GM23338 (cell line): ENCODE data around the gene PRDM1. TPM values are rescaled to one million over a fixed set of nuclear protein-coding genes. Genes with fewer than 3 reads are reported as not detected.

Experiments
- ATAC-seq: fragments of 200-7000 bp; cut with Tn5 transposase; 3 replicates; pipeline ENCODE4 v1.9.1; 2020
- DNase-seq: peaks from one replicate; pipeline ENCODE4 v3.0.0-alpha.2; 2015; ENCODE audit warnings: low spot score
- H2AFZ ChIP-seq: fragments of 200-600 bp; sonication (generic); 2 replicates; pipeline ENCODE4 v1.8.0; 2016; ENCODE audit warnings: antibody characterized with exemption, mild to moderate bottlenecking, moderate library complexity
- H3F3A ChIP-seq: fragments of 200-600 bp; sonication (generic); replicated peaks from 2 replicates; pipeline ENCODE4 v1.8.0; 2017; ENCODE audit warnings: antibody characterized with exemption, mixed run types, low read depth
- H3K27ac ChIP-seq: fragments of 200-600 bp; sonication (generic); 2 replicates; pipeline ENCODE4 v1.6.1; 2016; ENCODE audit warnings: low read depth
- H3K27me3 ChIP-seq: fragments of 200-600 bp; sonication (generic); 2 replicates; pipeline ENCODE4 v1.8.0; 2016; ENCODE audit warnings: mild to moderate bottlenecking, mixed run types, moderate library complexity; ENCODE audit not compliant: insufficient read depth
- H3K36me3 ChIP-seq: fragments of 200-600 bp; sonication (generic); 2 replicates; pipeline ENCODE4 v1.8.0; 2016; ENCODE audit warnings: mild to moderate bottlenecking; ENCODE audit not compliant: insufficient read depth
- H3K4me1 ChIP-seq: fragments of 200-600 bp; sonication (generic); 2 replicates; pipeline ENCODE4 v1.8.0; 2016; ENCODE audit warnings: mild to moderate bottlenecking, moderate library complexity; ENCODE audit not compliant: insufficient read depth
- H3K4me2 ChIP-seq: fragments of 200-600 bp; sonication (generic); 2 replicates; pipeline ENCODE4 v1.7.1; 2017; ENCODE audit warnings: mixed run types
- H3K4me3 ChIP-seq: fragments of 200-600 bp; sonication (generic); 2 replicates; pipeline ENCODE4 v1.6.1; 2016; ENCODE audit warnings: mixed run types
- H3K79me2 ChIP-seq: fragments of 200-600 bp; sonication (generic); replicated peaks from 2 replicates; pipeline ENCODE4 v1.8.0; 2017; ENCODE audit warnings: mild to moderate bottlenecking; ENCODE audit not compliant: insufficient read depth
- H3K9me2 ChIP-seq: fragments of 200-600 bp; sonication (generic); 2 replicates; pipeline ENCODE4 v1.8.0; 2017; ENCODE audit not compliant: insufficient read depth
- H4K20me1 ChIP-seq: fragments of 200-600 bp; sonication (generic); replicated peaks from 2 replicates; pipeline ENCODE4 v1.8.0; 2017; ENCODE audit warnings: mild to moderate bottlenecking; ENCODE audit not compliant: insufficient read depth
- H3K27ac Mint-ChIP-seq: 2 replicates; pipeline ENCODE4 v1.8.0; 2020; ENCODE audit warnings: inconsistent platforms, mild to moderate bottlenecking, moderate library complexity, mixed read lengths
- H3K27me3 Mint-ChIP-seq: 3 replicates; pipeline ENCODE4 v1.8.0; 2022; ENCODE audit warnings: low read depth, mild to moderate bottlenecking, moderate library complexity, mixed read lengths, inconsistent platforms; ENCODE audit not compliant: insufficient read depth, poor library complexity
- H3K36me3 Mint-ChIP-seq: 3 replicates; pipeline ENCODE4 v1.8.0; 2021; ENCODE audit warnings: low read depth, mild to moderate bottlenecking, inconsistent platforms, moderate library complexity, mixed read lengths
- H3K4me1 Mint-ChIP-seq: 3 replicates; pipeline ENCODE4 v1.8.0; 2020; ENCODE audit warnings: mild to moderate bottlenecking, inconsistent platforms, mixed read lengths
- H3K4me3 Mint-ChIP-seq: 3 replicates; pipeline ENCODE4 v1.8.0; 2021; ENCODE audit warnings: moderate library complexity, mild to moderate bottlenecking, inconsistent platforms, mixed read lengths
- H3K9me3 Mint-ChIP-seq: 3 replicates; pipeline ENCODE4 v1.8.0; 2020; ENCODE audit warnings: moderate library complexity, mild to moderate bottlenecking, inconsistent platforms, mixed read lengths
- CREB1 ChIP-seq: fragments of 250-450 bp; sonication (Bioruptor Pico); IDR thresholded peaks from 2 replicates; pipeline ENCODE4 v1.5.0; 2020; ENCODE audit warnings: low read depth, mild to moderate bottlenecking, moderate library complexity
- CTCF ChIP-seq, 2 experiments: fragments of 200-600 bp in 1 of 2; sonication (generic) in 1 of 2; conservative IDR thresholded peaks; 2 replicates each; pipeline versions ENCODE4 v1.5.1 to v1.6.1; 2016 to 2017; ENCODE audit warnings: antibody characterized with exemption in 2 of 2, low read depth in 2 of 2, mild to moderate bottlenecking in 2 of 2, moderate library complexity in 1 of 2
- ETS1 ChIP-seq: IDR thresholded peaks from 2 replicates; pipeline ENCODE4 v1.6.1; 2016; ENCODE audit warnings: antibody characterized with exemption
- EZH2 ChIP-seq: fragments of 200-600 bp; sonication (generic); IDR thresholded peaks from one replicate; pipeline ENCODE4 v1.8.0; 2017; ENCODE audit warnings: antibody characterized with exemption, mild to moderate bottlenecking, low read depth; ENCODE audit not compliant: unreplicated experiment
- JUNB ChIP-seq: IDR thresholded peaks from one replicate; pipeline ENCODE4 v1.6.1; 2016; ENCODE audit warnings: antibody characterized with exemption; ENCODE audit not compliant: unreplicated experiment
- POLR2AphosphoS5 ChIP-seq: IDR thresholded peaks from 2 replicates; pipeline ENCODE4 v1.6.1; 2016; ENCODE audit warnings: antibody characterized with exemption, low read depth
- STAT1 ChIP-seq: IDR thresholded peaks from one replicate; pipeline ENCODE4 v1.6.1; 2016; ENCODE audit warnings: antibody characterized with exemption; ENCODE audit not compliant: unreplicated experiment
- ZNF114 ChIP-seq: fragments of 250-450 bp; sonication (Bioruptor Pico); IDR thresholded peaks from 2 replicates; pipeline ENCODE4 v1.5.0; 2020; ENCODE audit warnings: mild to moderate bottlenecking, moderate library complexity
- ZNF462 ChIP-seq: fragments of 250-450 bp; sonication (Bioruptor Pico); IDR thresholded peaks from 2 replicates; pipeline ENCODE4 v1.5.0; 2020; ENCODE audit warnings: mild to moderate bottlenecking, moderate library complexity
- polyA plus RNA-seq: library from polyadenylated mRNA; unstranded; fragments of >200 nt; fragmentation: Nextera tagmentation; extraction: Ambion mirVana; gene quantifications from 2 replicates; pipeline ENCODE4 v1.2.1, GENCODE V29; 2016
- total RNA-seq: library from RNA; depleted of rRNA; stranded (reverse); fragments of >200 nt; shearing (Covaris generic); gene quantifications from 2 replicates; pipeline ENCODE4 v1.2.3, GENCODE V29; 2014

PRDM1 gene
- total and polyA plus RNA-seq, 2 experiments from 2014 or later = 0.65 to 0.73 TPM

GRCh38 chr6:106084106-106084988 lies 1.8 kb upstream of the PRDM1 start:
- no peak overlapping the region for H3K27ac Mint-ChIP-seq
- peaks cover 25% of the 10 kb centered on the region for H3K4me1 ChIP-seq

More at GRCh38 chr6:106084106-106084988, 1.8 kb upstream of the PRDM1 start:
- Histone ChIP-seq H4K20me1 (no peaks in the 10 kb centered on the region), H3K27ac (no peak overlapping the region), H3K79me2 (no peaks in the 10 kb centered on the region), H3K4me3 (peak overlapping the region; percentile 54; the same call in 1 of the 2 replicates), H3K9me2 (no peaks in the 10 kb centered on the region), H3K36me3 (no peaks in the 10 kb centered on the region), H3F3A (no peaks in the 10 kb centered on the region), H2AFZ (no peak overlapping the region), H3K4me2 (peak overlapping the region; percentile 79), H3K27me3 (peaks cover 35% of the 10 kb centered on the region)
- TF ChIP-seq POLR2AphosphoS5 (no peak), EZH2 (no peak), STAT1 (no peak), ZNF114 (CRISPR knock-in tag) (no peak), CREB1 (0 out of 2 replicates have a peak, but pooled peaks have one; percentile 44), ZNF462 (CRISPR knock-in tag) (no peak), JUNB (no peak), ETS1 (no peak), CTCF (conservative IDR thresholded peaks at IDR 0.05; ENCODE audit: low read depth in 2 of 2) (peak; percentile 87 to 97)
- H3K27me3 Mint-ChIP-seq = peaks cover 31% of the 10 kb centered on the region
- H3K9me3 Mint-ChIP-seq = no peaks in the 10 kb centered on the region
- peaks cover 36% of the 10 kb centered on the region for H3K4me1 Mint-ChIP-seq
- peak; percentile 84 for DNase-seq
- no peaks in the 10 kb centered on the region for H3K36me3 Mint-ChIP-seq
- peak; percentile 61 for ATAC-seq
- H3K4me3 Mint-ChIP-seq = no peak overlapping the region
